ENCODE data around the gene MRPL2. TPM values are rescaled to one million over a fixed set of nuclear protein-coding genes. Genes with fewer than 3 reads are reported as not detected.

The MRPL2 gene
- total RNA-seq, 4 donors from 2014 or later = 14.4 to 44.4 (median 16.1) TPM

GRCh38 chr6:43058531-43058930 is 703 bp downstream of the MRPL2 start:
- TF ChIP-seq CTCF (IDR thresholded peaks at IDR 0.05) (no peak), POLR2A (IDR thresholded peaks at IDR 0.05) (no peak)
- H3K4me1 ChIP-seq = peaks cover 9 to 14% of the 10 kb centered on the region in 2 donors
- DNase-seq = no peak
- H3K27ac ChIP-seq = peak overlapping the region; percentile 85 to 90
- intact Hi-C loops (cut with DNase I; ENCODE audit: low total_unique reads) = no loop called here
- H3K9me3 ChIP-seq = no peaks in the 10 kb centered on the region
- no peaks in the 10 kb centered on the region for H3K27me3 ChIP-seq
- H3K4me3 ChIP-seq = peak overlapping the region; percentile 88 to 90
- H3K36me3 ChIP-seq = no peaks in the 10 kb centered on the region

DNA sequence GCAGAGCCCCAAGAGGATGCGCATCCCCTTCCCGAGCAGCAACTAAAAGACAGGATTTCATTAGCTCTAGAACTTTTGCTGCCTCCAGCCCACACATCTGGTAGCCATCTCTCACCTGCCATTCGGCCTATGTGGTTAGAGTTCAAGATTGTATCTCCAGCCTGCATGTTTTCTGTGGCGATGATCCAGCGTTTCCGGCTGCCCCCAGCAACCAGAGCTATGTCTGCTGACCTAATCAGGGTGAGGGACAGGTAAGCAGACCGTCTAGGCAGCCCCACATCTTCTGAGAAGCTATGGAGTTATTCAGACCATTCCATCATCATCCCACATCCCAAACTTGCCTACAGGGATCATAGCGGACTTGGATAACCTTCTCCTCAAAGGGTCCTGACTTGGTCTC is 3.3 kb downstream of the MRPL2 start:
- no peak for DNase-seq
- intact Hi-C loops (cut with DNase I; ENCODE audit: low total_unique reads) = no loop called here
- H3K4me3 ChIP-seq = no peak overlapping the region
- H3K27me3 ChIP-seq = no peaks in the 10 kb centered on the region
- H3K36me3 ChIP-seq = no peaks in the 10 kb centered on the region
- no peak overlapping the region for H3K27ac ChIP-seq
- H3K9me3 ChIP-seq = no peaks in the 10 kb centered on the region
- no peak for TF ChIP-seq POLR2A (IDR thresholded peaks at IDR 0.05)
- no peak for TF ChIP-seq CTCF (IDR thresholded peaks at IDR 0.05)
- H3K4me1 ChIP-seq = peaks cover 9 to 14% of the 10 kb centered on the region in 2 donors

DNA sequence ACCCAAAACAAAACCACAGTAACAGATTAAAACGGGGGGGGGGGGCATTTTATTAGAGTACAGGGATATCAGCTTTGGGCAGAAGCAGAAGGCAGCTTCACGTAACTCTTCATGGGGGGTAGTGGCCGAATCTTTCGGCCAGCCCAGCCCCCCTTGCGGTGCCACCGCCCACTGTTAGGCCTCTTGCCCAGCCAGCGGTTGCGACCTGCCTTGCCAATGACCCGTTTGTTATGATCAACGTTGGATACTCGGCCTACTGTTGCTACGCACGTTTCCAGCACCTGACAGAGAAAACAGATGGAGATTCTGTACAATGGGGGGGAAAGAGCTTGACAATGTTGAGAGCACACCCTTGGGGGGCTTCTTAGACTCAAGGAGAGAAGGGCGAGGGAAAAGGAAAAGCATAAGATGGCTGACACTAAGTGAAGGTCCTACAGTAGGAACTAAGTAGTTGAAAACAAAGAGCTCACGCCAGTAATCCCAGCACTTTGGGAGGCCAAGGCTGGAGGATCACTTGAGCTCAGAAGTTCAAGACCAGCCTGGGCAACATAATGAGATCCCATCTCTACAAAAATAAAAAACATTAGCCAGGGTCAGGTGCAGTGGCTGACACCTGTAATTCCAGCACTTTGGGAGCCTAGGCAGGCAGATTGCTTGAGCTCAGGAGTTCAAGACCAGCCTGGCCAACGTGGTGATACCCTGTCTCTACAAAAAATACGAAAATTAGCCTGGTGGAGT is 4.9 kb downstream of the MRPL2 start:
- peak overlapping the region; percentile 72 to 79 for H3K4me3 ChIP-seq
- H3K27me3 ChIP-seq = no peaks in the 10 kb centered on the region
- DNase-seq = peak; percentile 35 to 43
- H3K9me3 ChIP-seq = no peaks in the 10 kb centered on the region
- intact Hi-C loops (cut with DNase I; ENCODE audit: low total_unique reads) = no loop called here
- H3K4me1 ChIP-seq = peaks cover 0 to 14% of the 10 kb centered on the region in 2 donors
- peak overlapping the region; percentile 92 to 97 for H3K27ac ChIP-seq
- H3K36me3 ChIP-seq = no peaks in the 10 kb centered on the region
- no peak for TF ChIP-seq POLR2A (IDR thresholded peaks at IDR 0.05)
- TF ChIP-seq CTCF (IDR thresholded peaks at IDR 0.05) = no peak

DNA sequence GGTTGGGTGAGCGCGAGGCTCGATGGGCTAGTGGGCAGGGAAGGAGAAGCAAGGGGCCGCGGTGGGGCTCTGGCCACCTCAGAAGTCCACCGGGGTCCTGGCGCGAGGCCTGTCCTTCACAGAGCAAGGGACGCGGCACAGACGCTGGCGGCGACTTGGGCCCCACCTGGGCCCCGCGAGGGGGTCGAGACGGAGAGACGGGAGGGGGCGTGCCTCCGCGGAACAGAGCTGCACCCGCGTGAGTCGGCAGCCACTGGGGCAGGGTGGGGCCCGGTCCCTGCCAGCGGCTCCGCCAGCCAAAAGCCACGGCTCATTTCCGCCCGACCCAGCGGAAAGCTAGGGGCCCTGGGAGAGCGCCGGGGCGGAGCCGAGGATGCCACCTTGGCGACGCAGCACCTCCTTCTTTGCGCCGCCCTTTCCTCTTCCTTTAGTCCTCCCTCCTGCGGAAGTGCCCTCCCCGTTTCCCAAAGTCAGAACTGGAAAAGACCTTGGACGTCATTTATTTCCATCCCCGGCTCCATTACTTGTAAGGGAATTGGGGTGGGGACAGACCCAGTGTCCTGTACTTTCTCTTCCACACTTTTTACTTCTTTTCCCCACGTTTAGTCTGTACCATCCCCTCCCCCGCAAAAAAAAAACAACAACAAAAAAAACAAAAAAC is 5.6 kb downstream of the MRPL2 start, which contains the start of gene CUL7:
Gene CUL7 (minus strand): TSS at position 307 of the 661 bp plus-strand sequence. CDS start 1,063 bp downstream, outside the sequence.
- Histone ChIP-seq H3K4me3 (peak within 1 kb of the TSS; percentile 72 to 79), H3K27ac (peak within 1 kb of the TSS; percentile 92 to 97), H3K27me3 (no peaks in the 10 kb centered on the region), H3K4me1 (peaks cover 0 to 13% of the 10 kb centered on the region in 2 donors), H3K9me3 (no peaks in the 10 kb centered on the region), H3K36me3 (no peaks in the 10 kb centered on the region)
- DNase-seq = peak; percentile 93
- intact Hi-C loops (cut with DNase I; ENCODE audit: low total_unique reads) = no loop called here
- TF ChIP-seq CTCF (IDR thresholded peaks at IDR 0.05) (peak in 2 of 4 experiments; percentile 28 to 32), POLR2A (IDR thresholded peaks at IDR 0.05) (peak; percentile 57 to 82)

Data from uterus (tissue), 4 donors.